Transverse colon (tissue), 4 donors: ENCODE data around the gene RILPL2. TPM values are rescaled to one million over a fixed set of nuclear protein-coding genes. Genes with fewer than 3 reads are reported as not detected.
A peak's percentile ranks its signal among the peaks of the same experiment; 100 is the strongest.

ENCODE experiments used
- DNase-seq: peaks from one replicate; pipeline ENCODE4 v3.0.0-alpha.2; 2019
- H3K27ac ChIP-seq, 4 donors: fragments of 200-600 bp; sonication (generic); 2 replicates each; pipeline ENCODE4 v1.5.1; 2016 to 2018; ENCODE audit warnings: inconsistent platforms in 4 of 4
- H3K27me3 ChIP-seq: fragments of 200-600 bp; sonication (generic); 2 replicates; pipeline ENCODE4 v1.5.1; 2017; ENCODE audit warnings: inconsistent platforms
- H3K36me3 ChIP-seq, 4 donors: fragments of 200-600 bp; sonication (generic); 2 replicates each; pipeline ENCODE4 v1.5.1; 2017 to 2019; ENCODE audit warnings: inconsistent platforms in 4 of 4
- H3K4me1 ChIP-seq, 4 donors: fragments of 200-600 bp; sonication (generic); 2 replicates each; pipeline ENCODE4 v1.5.1; 2017 to 2020; ENCODE audit warnings: inconsistent platforms in 4 of 4
- H3K4me3 ChIP-seq, 4 donors: fragments of 200-600 bp; sonication (generic); 1 replicate in 1 of 4; 2 replicates in 3 of 4; pipeline versions ENCODE4 v1.5.1 to v1.6.1; 2017 to 2019; ENCODE audit warnings: inconsistent platforms in 4 of 4
- H3K9me3 ChIP-seq, 2 donors: fragments of 200-600 bp; sonication (generic); 2 replicates each; pipeline ENCODE4 v1.5.1; 2017 to 2019; ENCODE audit warnings: inconsistent platforms in 2 of 2
- EP300 ChIP-seq: sonication (generic); formaldehyde crosslinking; IDR thresholded peaks from one replicate; pipeline ENCODE4 v1.6.1; 2017; ENCODE audit warnings: antibody characterized with exemption, low read depth
- POLR2A ChIP-seq: fragments of 450-650 bp; IDR thresholded peaks from one replicate; pipeline ENCODE4 v1.6.1; 2016; ENCODE audit warnings: antibody characterized with exemption, mild to moderate bottlenecking, moderate library complexity
- POLR2AphosphoS5 ChIP-seq, 3 donors: sonication (generic); formaldehyde crosslinking; IDR thresholded peaks; one replicate each; pipeline ENCODE4 v1.6.1; 2016; ENCODE audit warnings: antibody characterized with exemption in 3 of 3
- whole genome bisulfite sequencing, 2 donors: methylation state at CpG; one replicate each; pipeline ENCODE4 v1.1.5; 2018; ENCODE audit warnings: low coverage in 1 of 2; 5-methylcytosine and 5-hydroxymethylcytosine counted together
- in situ Hi-C, 4 donors: fragments of 200-750 bp; cut with MboI; loops; one replicate each; pipeline versions ENCODE4 v1.15.0 to v1.15.1; 2017; ENCODE audit warnings: low sequenced_read_pairs in 3 of 4, low pct_ligation_motif_present in 1 of 4, low pct_unique_long_range_greater_than_20kb in 1 of 4
- intact Hi-C: fragments of 100-400 bp; cut with DNase I; formaldehyde crosslinking; loops from one replicate; pipeline ENCODE4 v1.15.1; 2023; ENCODE audit warnings: low total_unique reads
- total RNA-seq, 4 donors: library from RNA; depleted of rRNA; stranded (reverse); fragments of >200 nt; gene quantifications; one replicate each; pipeline ENCODE4 v1.1.0, GENCODE V29; 2016
- TF ChIP-seq, protein P1 (sequence below), 5 experiments: fragments of 200-600 bp in 3 of 5; fragments of 450-650 bp in 2 of 5; sonication (generic) in 3 of 5; IDR thresholded peaks; 1 replicate in 2 of 5; 2 replicates in 3 of 5; pipeline ENCODE4 v1.5.1; 2016 to 2017; ENCODE audit warnings: antibody characterized with exemption in 5 of 5, inconsistent platforms in 3 of 5, mild to moderate bottlenecking in 2 of 5, moderate library complexity in 1 of 5

RILPL2 gene
- total RNA-seq, 4 donors from 2014 or later, result 0.60 to 2.7 (median 1.4) TPM

DNA sequence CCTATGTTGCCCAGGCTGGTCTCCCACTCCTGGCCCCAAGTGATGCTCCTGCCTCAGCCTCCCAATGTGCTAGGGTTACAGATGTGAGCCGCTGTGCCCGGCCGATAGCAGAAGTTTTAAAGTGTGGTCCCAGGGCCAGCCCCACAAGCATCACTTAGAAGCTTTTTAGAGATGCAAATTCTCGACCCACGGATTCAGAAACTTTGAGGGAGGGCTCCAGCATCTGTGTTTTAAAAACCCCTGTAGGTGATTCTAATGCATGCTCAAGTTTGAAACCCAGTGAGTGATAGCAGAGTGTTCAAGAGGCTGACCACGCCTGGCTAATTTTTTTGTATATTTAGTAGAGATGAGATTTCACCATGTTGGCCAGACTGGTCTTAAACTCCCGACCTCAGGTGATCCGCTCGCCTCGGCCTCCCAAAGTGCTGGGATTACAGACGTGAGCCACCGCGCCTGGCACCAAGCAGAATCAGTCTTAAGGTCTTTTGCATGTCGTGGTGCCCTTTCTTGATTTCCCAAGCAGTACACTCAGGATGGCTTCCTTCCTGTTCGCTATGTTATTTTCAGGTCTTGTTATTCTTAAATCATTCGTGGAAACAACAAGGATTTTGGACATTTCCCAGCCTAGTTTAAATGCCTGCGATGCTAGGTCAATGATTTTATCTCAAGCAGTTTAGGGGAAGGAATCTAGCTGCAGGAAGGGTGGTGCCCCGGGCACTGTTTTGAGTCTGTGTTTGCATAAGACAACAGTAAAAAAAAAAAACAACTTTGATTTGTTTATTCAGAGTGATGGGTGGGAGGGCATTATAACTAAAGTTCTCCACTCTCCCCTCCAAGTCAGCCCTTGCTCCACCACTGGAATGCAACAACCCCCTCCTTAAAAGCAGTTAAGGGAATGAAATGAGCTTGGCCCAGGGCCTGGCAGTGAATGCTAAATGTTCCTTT, 9.2 kb upstream of the RILPL2 start:
- Histone ChIP-seq H3K9me3 (no peaks in the 10 kb centered on the region), H3K4me1 (peaks cover 0 to 15% (median 12%) of the 10 kb centered on the region in 4 donors), H3K4me3 (no peak overlapping the region), H3K27me3 (no peaks in the 10 kb centered on the region), H3K27ac (peak overlapping the region; percentile 22 to 55 (median 47)), H3K36me3 (no peaks in the 10 kb centered on the region)
- intact Hi-C loops (no loop called here), in situ Hi-C loops (no loop called here)
- 39 to 41% methylated on average over 6 to 18 of the region's 18 CpGs for WGBS, 2 donors
- TF ChIP-seq, protein P1, sequence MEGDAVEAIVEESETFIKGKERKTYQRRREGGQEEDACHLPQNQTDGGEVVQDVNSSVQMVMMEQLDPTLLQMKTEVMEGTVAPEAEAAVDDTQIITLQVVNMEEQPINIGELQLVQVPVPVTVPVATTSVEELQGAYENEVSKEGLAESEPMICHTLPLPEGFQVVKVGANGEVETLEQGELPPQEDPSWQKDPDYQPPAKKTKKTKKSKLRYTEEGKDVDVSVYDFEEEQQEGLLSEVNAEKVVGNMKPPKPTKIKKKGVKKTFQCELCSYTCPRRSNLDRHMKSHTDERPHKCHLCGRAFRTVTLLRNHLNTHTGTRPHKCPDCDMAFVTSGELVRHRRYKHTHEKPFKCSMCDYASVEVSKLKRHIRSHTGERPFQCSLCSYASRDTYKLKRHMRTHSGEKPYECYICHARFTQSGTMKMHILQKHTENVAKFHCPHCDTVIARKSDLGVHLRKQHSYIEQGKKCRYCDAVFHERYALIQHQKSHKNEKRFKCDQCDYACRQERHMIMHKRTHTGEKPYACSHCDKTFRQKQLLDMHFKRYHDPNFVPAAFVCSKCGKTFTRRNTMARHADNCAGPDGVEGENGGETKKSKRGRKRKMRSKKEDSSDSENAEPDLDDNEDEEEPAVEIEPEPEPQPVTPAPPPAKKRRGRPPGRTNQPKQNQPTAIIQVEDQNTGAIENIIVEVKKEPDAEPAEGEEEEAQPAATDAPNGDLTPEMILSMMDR (IDR thresholded peaks at IDR 0.05), result no peak
- TF ChIP-seq EP300, result no peak
- TF ChIP-seq POLR2AphosphoS5 (IDR thresholded peaks at IDR 0.05), result no peak
- no peak for TF ChIP-seq POLR2A
- no peak for DNase-seq

DNA sequence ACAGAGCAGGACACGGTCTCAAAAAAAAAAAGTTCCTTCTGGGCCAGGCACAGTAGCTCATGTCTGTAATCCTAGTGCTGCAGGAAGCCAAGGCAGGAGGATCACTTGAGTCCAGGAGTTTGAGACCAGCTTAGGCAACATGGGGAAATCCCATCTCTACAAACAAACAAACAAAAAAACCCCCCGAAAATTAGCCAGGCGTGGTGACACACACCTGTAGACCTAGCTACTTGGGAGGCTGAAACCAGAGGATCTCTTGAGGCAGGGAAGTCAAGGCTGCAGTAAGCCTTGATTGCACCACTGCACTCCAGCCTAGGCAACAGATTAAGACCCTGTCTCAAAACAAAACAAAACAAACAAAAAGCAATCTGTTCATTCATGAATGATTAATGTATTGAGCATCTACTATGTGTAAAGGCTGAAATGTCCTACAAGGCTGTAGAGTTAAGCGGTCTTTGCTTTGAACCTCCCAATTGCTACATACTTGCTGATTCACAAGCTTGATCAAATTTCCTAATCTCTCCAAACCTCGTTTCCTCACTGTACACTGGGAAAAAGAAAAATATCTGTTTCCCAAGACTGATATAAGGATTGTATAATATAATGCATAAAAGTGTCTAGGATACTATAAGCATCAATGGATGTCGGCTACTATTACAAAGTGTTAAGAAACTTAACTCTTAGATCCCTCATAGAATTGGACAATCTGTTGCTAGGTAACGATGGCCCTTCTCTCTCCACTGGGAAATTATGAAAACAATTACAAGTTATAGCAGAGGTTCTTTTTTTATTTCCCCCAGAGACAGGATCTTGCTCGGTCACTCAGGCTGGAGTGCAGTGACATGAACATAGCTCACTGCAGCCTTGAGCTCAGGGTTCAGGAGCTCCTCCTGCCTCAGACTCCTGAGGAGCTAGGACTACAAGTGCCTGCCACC, 7.9 kb upstream of the RILPL2 start:
- WGBS, 2 donors, result 70 to 78% methylated on average over 4 to 8 of the region's 8 CpGs
- intact Hi-C loops, result no loop called here

DNA sequence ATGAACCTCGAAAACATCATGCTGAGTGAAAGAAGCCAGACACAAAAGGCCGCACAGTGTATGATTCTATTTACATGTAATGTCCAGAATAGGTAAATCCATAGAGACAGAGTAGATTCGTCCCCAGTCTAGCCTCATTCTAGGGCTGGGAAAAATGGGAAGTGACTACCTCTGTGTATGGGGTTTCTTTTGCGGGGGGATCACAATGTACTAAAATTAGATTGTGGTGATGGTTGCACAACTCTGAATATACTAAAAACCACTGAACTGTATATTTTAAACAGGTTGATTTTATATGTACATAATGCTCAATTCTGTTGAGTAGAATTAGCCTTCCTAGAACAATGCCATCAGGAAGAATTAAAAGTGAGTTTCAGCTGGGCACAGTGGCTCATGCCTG, 6.3 kb upstream of the RILPL2 start:
- H3K4me3 ChIP-seq, result no peak overlapping the region
- 58 to 69% methylated on average over 4 of the region's 4 CpGs for WGBS, 2 donors

More for the DNA sequence above, 7.9 kb upstream of the RILPL2 start:
- Histone ChIP-seq H3K36me3 (no peaks in the 10 kb centered on the region), H3K27ac (peak overlapping the region in 2 of 4 donors; percentile 41 to 53), H3K4me1 (peaks cover 0 to 15% (median 12%) of the 10 kb centered on the region in 4 donors), H3K9me3 (no peaks in the 10 kb centered on the region), H3K4me3 (no peak overlapping the region), H3K27me3 (no peaks in the 10 kb centered on the region)
- DNase-seq, result no peak
- TF ChIP-seq EP300 (no peak), POLR2A (no peak), POLR2AphosphoS5 (IDR thresholded peaks at IDR 0.05) (no peak)
- TF ChIP-seq, protein P1 (IDR thresholded peaks at IDR 0.05), result no peak
- in situ Hi-C loops, result no loop called here

More for the DNA sequence above, 6.3 kb upstream of the RILPL2 start:
- in situ Hi-C loops, result no loop called here
- Histone ChIP-seq H3K9me3 (no peaks in the 10 kb centered on the region), H3K27ac (no peak overlapping the region), H3K27me3 (no peaks in the 10 kb centered on the region), H3K4me1 (peaks cover 0 to 15% (median 12%) of the 10 kb centered on the region in 4 donors), H3K36me3 (no peaks in the 10 kb centered on the region)
- intact Hi-C loops, result no loop called here
- DNase-seq, result no peak
- TF ChIP-seq, protein P1 (IDR thresholded peaks at IDR 0.05), result no peak
- TF ChIP-seq POLR2A (no peak), EP300 (no peak), POLR2AphosphoS5 (IDR thresholded peaks at IDR 0.05) (no peak)
